ENCODE results near the gene DLGAP1.

Gene DLGAP1

DNA sequence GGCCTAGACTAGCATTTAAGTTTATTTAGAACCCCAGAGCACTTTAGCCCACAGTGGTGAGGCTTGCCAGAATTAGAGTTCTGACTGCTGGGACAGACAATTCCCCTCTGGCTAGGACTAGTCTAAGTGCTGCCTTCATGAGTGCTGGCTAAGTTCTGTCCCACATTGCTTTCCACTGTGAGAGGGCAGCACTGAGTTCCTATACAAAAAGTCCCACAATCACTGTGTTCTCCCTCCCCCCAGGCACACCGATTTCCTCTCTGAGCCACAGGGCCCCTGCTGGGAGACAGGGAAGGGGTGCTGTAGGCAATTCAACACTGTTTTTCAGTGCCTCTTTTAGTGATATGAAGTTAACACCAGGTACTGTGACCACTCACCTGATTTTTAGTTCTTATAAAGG lies 310.9 kb downstream of the DLGAP1 start:
- no peak for DNase-seq

DNA sequence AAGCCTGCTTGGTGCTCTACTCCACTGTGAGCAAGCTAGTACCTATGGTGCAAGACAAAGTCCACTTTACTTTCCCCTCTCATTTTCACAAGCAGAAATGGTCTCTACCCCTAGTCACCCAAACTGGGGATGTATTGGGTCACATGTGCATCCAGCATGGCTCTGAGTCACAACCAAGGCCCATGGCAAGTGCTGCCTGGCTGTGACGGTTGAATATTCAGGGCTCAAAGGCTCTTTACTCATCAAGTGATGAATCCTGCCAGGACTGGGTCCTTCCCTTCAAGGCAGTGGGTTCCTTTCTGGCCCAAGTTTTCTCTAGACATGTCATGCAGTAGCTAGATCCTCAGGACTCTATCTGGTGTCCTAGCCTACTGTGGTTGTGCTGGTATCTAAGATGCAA lies 311.5 kb downstream of the DLGAP1 start:
- no peak for DNase-seq

DNA sequence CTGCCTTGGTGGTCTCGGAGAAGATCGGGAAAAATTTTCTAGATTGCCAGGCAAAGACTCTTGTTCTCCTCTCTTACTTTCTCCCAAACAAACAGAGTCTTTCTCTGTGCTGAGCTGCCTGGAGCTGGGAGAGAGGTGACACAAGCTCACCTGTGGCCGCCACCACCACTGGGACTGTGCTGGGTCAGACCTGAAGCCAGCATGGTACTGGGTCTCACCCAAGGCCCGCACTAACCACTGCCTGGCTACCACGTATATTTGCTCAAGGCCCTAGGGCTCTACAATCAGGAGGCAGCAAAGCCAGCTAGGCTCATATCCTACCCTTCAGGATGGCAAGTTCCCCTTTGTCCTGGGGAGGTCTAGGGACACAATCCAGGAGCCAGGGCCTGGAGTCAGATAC lies 312.2 kb downstream of the DLGAP1 start:
- DNase-seq: no peak

DNA sequence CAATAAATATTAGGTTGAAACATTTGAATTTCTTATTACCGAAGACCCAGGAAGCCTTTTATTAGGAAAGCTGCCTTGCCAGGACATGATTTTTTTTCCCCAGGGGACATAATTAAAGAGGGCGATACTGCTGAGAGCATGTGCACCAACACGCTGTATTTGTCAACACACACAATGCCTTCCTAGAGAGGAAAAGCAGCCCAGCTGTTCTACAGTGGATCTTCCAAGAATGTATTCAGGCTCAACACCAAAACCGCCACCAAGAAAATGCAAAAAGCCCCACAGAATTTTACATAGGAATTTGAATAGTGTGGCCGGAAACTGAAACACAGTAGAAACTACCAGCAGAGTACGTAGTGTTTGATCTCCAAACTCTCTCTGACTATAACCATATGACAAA lies 320.4 kb downstream of the DLGAP1 start:
- no peak for DNase-seq

DNA sequence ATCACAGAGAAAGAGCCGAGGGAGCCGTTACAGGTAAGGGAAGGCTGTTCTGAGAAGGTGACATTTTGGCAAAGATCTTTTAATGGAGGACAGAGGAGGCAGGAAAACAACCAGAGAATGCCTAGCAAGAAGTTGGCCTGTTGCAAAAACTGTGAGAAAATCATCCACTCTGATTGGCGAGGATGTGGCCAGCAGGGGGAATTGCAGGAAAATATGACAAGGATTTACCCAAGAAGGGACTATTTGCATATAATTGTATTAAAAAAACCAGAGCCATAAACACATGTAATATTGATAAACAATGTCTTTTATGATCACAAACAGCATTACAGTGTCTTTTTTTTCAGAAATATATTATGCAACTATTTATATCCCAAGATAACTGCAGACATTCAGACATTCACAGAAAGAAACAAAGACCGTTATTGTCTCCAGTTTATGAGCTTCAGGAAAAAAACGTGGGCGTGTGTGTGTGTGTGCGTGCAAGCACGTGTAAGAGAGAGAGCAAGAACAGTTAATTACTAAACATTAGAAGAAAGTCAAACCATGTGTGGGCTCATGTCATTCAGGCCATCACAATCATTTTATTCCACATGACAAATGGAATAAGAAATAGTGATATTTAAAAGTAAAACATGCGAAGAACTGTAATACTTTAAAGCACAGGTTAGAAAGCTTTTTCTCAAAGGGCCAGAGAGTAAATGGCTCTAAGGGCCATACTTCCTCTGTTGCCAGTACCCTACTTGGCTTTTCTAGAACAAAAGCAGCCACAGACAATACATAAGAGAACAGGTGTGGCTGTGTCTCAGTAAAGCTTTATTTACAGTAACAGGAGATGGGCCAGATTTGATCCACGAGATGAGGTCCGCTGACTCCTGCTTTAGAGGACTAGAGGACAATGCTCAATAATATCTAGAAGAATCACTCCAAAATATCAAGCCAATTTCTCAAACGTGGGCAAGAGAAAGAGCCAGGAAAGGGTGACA lies 324.1 kb downstream of the DLGAP1 start:
- no peak for DNase-seq

DNA sequence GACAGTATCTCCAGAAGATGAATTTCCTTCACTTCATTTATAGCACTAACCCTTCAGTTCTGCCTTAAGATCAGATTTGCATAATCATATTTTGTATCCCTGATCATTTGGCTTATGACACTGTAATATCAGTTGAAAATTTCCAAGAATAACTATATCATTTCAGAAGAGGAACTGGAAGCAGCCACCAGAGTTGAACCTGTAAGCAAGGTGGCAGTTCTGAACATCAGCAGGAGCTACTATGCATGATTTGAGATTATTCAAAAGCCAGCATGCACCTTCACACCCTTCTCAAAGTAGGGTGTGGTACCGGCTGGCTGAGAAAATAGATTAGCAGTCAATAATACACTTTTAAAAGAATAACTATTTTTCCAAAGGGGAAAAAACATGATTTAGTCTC lies 328.2 kb downstream of the DLGAP1 start:
- DNase-seq: no peak

DNA sequence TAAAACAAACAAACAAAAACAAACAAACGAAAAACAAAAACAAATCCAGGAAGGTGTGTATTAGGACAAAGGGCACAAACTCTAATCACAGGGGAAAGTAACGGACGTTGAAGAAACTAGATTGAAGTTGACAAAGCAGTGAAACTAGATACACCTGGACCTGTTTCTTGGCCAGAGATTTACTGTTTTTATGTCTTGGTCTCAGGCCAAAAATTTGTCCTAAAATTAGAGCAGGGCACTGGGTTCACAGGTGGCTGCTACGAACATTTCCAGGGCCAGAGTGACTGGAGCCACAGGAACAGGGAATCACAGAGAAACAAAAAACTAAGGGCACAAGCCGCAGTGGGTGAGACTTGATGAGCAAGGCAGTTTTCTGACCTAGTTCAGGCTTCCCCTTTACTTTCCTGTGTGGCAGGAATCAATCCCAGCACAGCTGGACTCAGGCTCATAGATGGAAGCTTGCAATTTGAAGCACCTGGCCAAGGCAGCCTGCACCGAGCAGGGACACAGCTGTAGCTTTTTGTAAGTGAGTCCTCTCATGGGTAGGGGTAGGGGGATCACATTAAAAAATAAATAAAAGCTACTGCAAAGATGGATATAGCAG lies 329.4 kb downstream of the DLGAP1 start:
- DNase-seq: no peak

DNA sequence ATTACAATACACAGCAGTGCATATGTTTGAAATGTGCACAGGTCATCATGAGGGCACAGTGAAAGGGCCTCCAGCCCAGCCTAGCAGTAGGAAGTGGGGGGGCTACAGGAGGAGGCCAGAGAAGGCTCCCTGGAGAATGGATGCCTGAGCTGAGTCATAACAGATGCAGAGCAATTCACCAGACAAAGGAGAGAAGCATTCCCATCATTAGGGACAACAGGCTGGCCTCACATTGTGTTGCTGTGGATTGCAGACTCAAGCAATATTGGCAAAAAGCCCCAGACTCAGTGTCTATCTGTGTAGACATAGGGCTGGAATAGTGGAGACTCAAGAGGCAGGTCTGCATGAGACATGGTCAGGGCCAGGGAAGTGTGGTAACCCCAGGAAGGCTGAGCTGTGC lies 329.9 kb downstream of the DLGAP1 start:
- DNase-seq: no peak

DNA sequence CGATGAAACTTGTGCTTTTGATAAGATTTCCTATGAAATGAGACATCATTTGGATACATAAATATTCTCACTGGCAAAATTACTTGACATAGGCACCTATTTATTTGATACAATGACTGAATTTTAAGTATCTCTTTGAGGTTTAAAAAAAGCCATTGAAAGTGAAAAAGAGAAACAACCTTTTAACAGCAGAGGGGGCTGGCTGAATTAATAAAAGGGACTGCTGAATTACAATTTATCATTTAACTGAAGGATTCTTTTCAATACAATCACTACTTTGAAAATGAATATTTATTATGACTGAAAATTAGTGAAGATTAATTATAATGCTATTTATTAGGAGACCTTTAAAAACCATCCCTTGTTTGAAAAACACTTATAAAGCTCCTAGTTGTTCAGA lies 335.3 kb downstream of the DLGAP1 start:
- DNase-seq: no peak

DNA sequence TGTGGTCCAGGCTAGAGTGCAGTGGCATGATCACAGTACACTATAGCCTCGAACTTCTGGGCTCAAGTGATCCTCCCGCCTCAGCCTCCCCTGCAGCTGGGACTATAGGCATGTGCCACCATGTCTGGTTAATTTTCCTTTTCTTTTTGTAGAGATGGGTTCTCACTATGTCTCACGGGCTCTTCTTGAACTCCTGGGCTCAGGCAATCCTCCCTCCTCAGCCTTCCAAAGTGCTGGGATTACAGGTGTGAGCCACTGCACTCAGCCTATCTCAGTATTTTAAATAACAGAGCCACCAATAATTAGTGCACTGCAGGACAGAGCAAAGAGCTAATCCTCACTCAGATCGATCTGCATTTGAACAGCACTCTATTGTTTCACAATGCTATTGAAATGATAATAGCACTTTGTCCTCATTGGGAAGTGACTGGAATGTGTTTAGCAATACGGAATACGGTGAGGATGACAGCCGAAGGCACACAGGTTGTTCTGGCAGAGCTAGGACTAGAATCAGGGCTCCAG lies 335.9 kb downstream of the DLGAP1 start:
- no peak for DNase-seq

DNA sequence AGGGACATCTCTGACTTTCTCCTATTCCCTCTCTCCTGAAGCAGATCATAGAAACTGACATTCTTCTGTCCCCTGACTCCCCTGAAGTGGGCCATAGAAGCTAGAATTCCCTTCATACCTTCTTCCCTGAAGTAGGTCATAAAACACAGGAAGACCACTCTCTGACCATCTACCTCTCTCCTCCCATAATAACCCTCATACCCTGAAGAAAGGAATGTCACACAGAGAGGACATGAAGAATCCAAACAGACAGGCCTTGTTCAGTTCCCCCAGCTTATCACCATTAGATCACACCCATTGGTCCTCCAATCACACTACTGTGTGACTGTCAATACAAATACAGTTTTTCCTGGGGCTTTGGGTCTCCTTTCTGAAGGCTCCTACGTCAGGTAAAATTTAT lies 347.1 kb downstream of the DLGAP1 start:
- DNase-seq: no peak

DNA sequence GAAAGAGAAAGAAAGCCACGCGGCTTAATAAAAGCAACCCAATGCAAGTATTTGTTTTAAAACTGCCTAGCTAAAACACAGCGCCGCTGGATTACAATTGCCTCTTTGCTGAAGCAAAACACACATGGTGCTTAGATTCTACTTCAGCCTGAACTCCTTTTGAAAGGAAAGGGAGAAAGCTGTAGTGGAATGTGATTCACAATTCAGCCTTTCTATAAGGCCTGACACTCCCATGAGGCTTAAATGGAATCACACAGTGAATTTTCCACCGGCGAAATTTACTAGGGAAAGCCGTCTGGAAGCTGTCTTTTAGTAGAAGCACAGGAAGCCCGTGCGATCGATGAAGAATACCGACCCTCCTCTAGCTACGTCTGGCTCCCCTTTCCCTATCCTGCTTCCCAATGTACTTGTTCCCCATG lies 348.0 kb downstream of the DLGAP1 start:
- no peak for DNase-seq

DNA sequence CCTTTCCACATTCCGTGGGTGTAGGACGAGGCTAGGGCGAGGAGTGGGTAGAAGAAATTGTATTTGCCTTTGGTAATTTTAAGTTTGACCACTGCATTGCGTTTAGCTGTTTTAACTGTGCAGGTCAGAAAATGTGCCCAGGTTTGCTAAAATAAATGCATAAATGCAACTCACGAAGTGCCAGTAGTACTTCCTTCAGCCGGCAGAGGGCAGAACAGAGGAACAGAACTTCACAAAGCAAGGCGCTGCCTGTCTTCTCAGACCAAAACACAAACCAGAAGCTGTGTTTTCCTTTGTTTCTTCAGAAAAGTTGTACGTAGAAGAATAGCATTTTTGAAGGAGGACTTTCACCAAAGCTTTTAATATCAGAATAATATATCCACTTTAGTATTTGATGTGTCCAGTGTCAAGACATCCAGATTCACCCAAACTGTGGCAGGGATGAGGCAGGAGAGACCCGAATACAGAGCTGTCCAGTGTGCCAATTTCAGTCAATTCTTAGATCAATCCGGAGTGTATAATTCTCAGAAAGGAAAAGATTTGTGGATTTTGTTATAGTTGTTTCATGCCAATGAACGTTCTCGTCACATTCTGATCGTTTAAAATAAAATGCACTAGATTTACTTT lies 348.6 kb downstream of the DLGAP1 start:
- peak; percentile 84 for DNase-seq

DNA sequence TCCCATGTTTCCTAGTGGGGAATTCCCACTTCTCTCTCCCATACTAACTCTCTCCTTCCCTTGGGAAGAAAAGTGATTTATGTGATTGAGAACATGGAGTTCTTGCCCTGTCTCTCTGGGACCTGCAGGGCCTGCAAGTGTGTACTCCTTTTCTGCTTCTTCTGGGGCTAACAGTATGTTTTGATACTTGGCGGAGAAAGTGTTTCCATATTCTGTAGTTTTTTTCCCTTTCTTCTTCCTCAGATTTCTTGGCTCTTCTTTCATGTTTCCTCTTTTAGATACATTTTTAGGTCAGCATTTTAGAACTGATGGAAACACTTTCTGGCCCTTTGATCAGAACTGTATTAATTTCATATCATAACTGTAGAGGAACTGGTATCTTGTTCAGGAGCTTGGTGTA lies 352.2 kb downstream of the DLGAP1 start:
- DNase-seq: no peak

DNA sequence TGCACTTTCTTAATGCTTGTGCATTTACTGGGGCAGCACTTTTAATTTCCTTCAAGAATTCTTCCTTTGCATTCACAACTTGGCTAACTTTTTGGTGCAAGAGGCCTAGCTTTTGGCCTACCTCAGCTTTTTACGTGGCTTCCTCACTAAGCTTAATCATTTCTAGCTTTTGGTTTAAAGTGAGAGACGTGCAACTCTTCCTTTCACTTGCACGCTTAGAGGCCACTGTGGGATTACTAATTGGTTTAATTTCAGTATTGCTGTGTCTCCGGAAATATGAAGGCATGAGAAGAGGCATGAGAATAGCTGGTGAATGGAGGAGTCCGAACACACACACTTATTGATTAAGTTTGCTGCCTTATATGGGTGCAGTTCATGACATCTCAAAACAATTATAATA lies 354.1 kb downstream of the DLGAP1 start:
- no peak for DNase-seq

DNA sequence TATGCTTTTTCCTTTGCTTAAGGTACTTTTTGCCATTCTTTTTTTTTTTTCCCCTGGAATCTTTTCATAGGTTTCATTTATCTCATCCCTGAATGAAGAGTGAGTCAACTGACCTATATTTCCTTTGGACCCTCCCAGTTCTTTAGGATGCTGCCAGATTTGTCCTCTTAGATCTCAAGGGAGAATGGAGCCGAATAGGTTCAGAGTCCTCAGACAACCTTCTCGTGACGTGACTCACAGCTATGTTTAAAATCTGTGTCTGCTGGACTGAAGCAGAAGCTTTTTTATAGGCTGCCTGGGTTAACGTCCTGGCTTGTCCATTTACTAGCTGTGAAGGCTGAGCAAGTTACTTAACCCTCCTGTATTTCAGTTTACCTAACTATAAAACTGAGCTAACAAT lies 358.6 kb downstream of the DLGAP1 start:
- no peak for DNase-seq

DNA sequence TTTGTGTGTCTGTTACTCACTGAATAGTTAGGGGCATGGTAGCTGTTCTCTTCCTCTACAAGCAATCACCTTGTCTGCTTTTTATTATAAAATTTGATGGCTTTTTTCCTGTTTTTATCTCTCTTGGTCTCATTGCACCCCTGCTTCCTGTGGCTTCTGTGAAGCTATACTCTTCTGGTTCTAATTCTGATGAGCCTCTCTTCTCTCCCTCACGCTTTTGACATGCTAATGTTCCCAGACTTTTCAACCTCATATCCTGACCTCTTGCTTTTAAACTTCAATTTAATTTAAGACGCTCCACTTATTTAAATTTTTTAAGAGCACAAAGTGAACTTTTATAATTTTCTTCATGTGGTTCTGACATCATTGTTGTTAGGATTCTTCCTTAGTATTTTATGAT lies 361.4 kb downstream of the DLGAP1 start:
- DNase-seq: no peak

DNA sequence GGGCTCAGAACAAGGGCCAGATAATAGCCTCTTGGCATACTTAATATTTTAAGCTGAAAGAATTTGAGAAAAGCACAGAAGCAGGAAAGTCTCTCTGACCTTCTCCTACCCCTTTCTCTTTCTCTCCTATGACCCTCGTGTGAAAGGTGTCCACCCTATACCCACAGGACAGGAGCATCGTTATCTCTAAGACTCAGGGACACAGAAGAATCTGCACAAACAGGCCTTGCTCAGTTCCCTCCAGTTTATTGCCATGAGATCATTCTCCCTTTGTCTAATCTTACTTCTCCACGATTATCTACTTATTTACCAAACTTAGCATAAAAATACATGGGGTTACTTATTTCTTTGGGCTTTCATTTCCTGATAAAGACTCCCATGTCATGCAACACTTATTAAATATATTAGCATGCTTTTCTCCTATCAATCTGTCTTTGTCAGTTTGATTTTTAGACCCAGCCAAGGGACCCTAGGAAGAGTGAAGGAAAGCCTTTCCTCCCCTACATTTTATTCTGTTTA lies 370.7 kb downstream of the DLGAP1 start:
- no peak for DNase-seq

DNA sequence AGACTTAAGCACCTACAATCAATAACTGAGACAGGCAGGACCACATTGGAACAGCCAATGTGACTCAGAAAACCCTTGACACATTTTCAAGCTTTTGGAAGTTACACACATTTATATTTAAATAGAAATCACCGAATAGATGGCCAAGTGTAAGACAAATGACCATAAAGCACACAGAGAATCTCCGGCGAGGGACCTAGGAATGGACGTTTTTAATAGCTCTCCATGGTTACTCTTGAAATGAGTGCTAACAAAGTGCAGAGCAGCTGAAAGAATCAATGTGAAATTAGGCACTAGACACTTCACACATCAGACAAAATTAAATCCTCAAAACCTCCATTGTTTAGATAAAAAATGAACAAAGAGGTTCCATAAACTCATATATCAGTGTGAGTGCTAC lies 376.9 kb downstream of the DLGAP1 start:
- DNase-seq: no peak

DNA sequence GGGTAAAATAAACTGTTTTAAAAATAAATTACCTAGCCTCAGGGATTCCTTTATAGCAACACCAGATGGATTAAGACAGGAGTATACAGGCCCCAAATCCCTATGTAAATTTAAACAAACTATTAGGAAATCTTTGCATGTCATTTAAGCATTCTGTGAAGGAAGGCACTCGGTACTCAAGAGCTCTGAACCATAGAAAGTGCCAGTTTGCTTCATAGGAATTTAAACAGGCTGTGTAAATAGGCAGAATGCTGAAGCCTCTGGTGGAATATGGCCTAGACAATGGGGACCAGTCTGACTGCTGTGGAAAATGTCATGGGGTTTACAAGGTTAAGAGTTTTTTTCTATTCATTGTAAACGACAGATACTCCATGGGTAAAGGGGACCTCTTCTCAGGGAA lies 377.4 kb downstream of the DLGAP1 start:
- DNase-seq: no peak

DNA sequence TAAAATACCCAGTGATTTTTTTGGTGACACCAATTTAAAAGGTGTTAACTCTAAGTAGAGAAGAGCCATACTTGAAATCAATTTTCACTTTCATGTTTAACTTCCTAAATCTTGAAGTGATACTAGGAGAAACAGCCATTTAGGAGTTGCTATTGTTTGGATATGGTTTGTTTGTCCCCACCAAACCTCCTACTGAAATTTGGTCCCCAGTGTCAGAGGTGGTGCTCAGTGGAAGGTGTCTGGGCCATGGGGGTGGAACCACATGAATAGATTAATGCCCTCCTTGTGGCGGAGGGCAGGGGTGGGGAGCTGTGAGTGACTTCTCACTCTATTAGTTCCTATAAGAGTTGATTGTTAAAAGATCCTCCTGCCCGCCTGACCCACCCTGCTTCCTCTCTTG lies 377.9 kb downstream of the DLGAP1 start:
- no peak for DNase-seq

DNA sequence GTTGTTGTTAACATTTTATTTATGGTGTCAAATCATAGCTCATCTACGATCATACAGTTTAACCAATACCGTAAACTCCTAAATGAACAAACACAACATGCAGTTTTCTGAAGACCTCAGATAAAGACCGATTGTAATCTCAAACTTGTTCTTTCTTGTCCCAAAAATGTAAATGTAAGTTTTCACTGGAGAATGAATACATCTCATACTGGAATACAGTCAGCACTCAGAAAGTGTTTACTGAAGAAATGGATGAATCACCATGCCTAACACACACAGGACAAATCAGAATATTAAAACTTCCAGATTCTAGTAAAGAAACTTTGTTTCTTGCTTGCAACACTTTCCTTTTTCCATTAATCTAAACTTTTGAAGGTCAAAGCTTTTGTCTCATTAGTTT lies 380.5 kb downstream of the DLGAP1 start:
- DNase-seq: no peak

DNA sequence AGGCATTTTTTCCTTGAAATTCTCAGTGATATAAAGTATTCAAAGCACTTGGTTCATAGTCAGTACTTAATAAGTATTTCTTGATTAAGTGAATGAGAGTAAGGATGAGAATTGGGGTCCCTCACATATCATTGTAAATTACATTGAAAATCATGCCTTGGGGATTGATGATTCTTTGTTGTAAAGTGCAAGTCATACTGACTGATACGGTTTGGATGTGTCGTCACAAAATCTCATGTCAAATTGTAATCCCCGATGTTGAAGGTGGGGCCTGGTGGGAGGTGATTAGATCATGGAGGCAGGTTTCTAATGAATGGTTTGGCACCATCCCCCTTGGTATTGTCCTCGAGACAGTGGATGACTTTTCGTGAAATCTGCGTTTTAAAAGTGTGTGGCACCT lies 385.9 kb downstream of the DLGAP1 start:
- DNase-seq: no peak

Data from activated effector memory CD4-positive, alpha-beta T cell treated with anti-CD3 and anti-CD28 coated beads, Interleukin-2, amount 50 U/mL, for 16 hours (primary cell).